T-helper 2 cell treated with Interferon-gamma antibody and Interleukin-4, amounts not matched to agents 5 μg/mL and 100 μg/mL, for 36 hours (primary cell): ENCODE results near the gene SLC5A7.

Experiments used
- DNase-seq: peaks from one replicate; pipeline ENCODE4 v3.0.0; 2021; ENCODE audit warnings: low spot score
- H3K27ac Mint-ChIP-seq: one replicate; pipeline ENCODE4 v1.8.0; 2021; ENCODE audit warnings: mild to moderate bottlenecking, mixed read lengths
- H3K27me3 Mint-ChIP-seq: one replicate; pipeline ENCODE4 v1.8.0; 2021; ENCODE audit warnings: low read depth, mixed read lengths
- H3K36me3 Mint-ChIP-seq: one replicate; pipeline ENCODE4 v1.8.0; 2021; ENCODE audit warnings: low read depth, mixed read lengths
- H3K4me1 Mint-ChIP-seq: one replicate; pipeline ENCODE4 v1.8.0; 2021; ENCODE audit warnings: low read depth, mixed read lengths
- H3K4me3 Mint-ChIP-seq: one replicate; pipeline ENCODE4 v1.8.0; 2022; ENCODE audit warnings: mild to moderate bottlenecking, moderate library complexity, mixed read lengths
- H3K9me3 Mint-ChIP-seq: one replicate; pipeline ENCODE4 v1.8.0; 2021; ENCODE audit warnings: mixed read lengths

The SLC5A7 gene

GRCh38 chr2:108029496-108029895 is 43.2 kb downstream of the SLC5A7 start:
- no peaks in the 10 kb centered on the region for H3K27me3 Mint-ChIP-seq
- no peaks in the 10 kb centered on the region for H3K4me1 Mint-ChIP-seq
- no peak overlapping the region for H3K27ac Mint-ChIP-seq
- H3K36me3 Mint-ChIP-seq: no peaks in the 10 kb centered on the region
- H3K9me3 Mint-ChIP-seq: no peaks in the 10 kb centered on the region
- H3K4me3 Mint-ChIP-seq: no peak overlapping the region
- no peak for DNase-seq

GRCh38 chr2:108029912-108030311 is 43.6 kb downstream of the SLC5A7 start:
- Mint-ChIP-seq H3K36me3 (no peaks in the 10 kb centered on the region), H3K27me3 (no peaks in the 10 kb centered on the region), H3K9me3 (no peaks in the 10 kb centered on the region), H3K4me1 (no peaks in the 10 kb centered on the region), H3K4me3 (no peak overlapping the region), H3K27ac (no peak overlapping the region)
- DNase-seq: no peak

- no peaks in the 10 kb centered on the region for H3K9me3 Mint-ChIP-seq
- no peaks in the 10 kb centered on the region for H3K36me3 Mint-ChIP-seq
- H3K4me1 Mint-ChIP-seq: no peaks in the 10 kb centered on the region
- H3K4me3 Mint-ChIP-seq: no peak overlapping the region
- H3K27ac Mint-ChIP-seq: no peak overlapping the region
- no peaks in the 10 kb centered on the region for H3K27me3 Mint-ChIP-seq
- no peak for DNase-seq
Observed at GRCh38 chr2:108031471-108031941, 45.2 kb downstream of the SLC5A7 start.

- no peak overlapping the region for H3K4me3 Mint-ChIP-seq
- H3K27ac Mint-ChIP-seq: no peak overlapping the region
Observed at GRCh38 chr2:108034843-108035242, 48.5 kb downstream of the SLC5A7 start.

GRCh38 chr2:108048752-108049151 is 62.4 kb downstream of the SLC5A7 start:
- Mint-ChIP-seq H3K27ac (no peak overlapping the region), H3K4me1 (no peaks in the 10 kb centered on the region), H3K36me3 (no peaks in the 10 kb centered on the region), H3K27me3 (no peaks in the 10 kb centered on the region), H3K9me3 (no peaks in the 10 kb centered on the region), H3K4me3 (no peak overlapping the region)
- DNase-seq: no peak

More at GRCh38 chr2:108034843-108035242, 48.5 kb downstream of the SLC5A7 start:
- Mint-ChIP-seq H3K4me1 (no peaks in the 10 kb centered on the region), H3K27me3 (no peaks in the 10 kb centered on the region), H3K36me3 (no peaks in the 10 kb centered on the region), H3K9me3 (no peaks in the 10 kb centered on the region)
- no peak for DNase-seq

- Mint-ChIP-seq H3K27me3 (no peaks in the 10 kb centered on the region), H3K4me1 (no peaks in the 10 kb centered on the region), H3K27ac (no peak overlapping the region), H3K36me3 (no peaks in the 10 kb centered on the region), H3K9me3 (no peaks in the 10 kb centered on the region), H3K4me3 (no peak overlapping the region)
- DNase-seq: no peak
Observed at GRCh38 chr2:108058576-108059137, 72.3 kb downstream of the SLC5A7 start.

GRCh38 chr2:108061439-108062042 is 75.2 kb downstream of the SLC5A7 start:
- no peak overlapping the region for H3K4me3 Mint-ChIP-seq
- H3K27ac Mint-ChIP-seq: no peak overlapping the region
- no peak for DNase-seq
- H3K9me3 Mint-ChIP-seq: no peaks in the 10 kb centered on the region
- no peaks in the 10 kb centered on the region for H3K36me3 Mint-ChIP-seq
- H3K27me3 Mint-ChIP-seq: no peaks in the 10 kb centered on the region
- no peaks in the 10 kb centered on the region for H3K4me1 Mint-ChIP-seq
